K562 (cell line): Measurements from ENCODE around the gene WDR44. TPM values are rescaled to one million over a fixed set of nuclear protein-coding genes. Genes with fewer than 3 reads are reported as not detected.
A peak's percentile ranks its signal among the peaks of the same experiment; 100 is the strongest.

Experiments used
- ATAC-seq: fragments of 200-7000 bp; cut with Tn5 transposase; 3 replicates; pipeline ENCODE4 v1.9.1; 2020; ENCODE audit warnings: moderate library complexity
- BruUV-seq: library from RNA; stranded (reverse); fragments of 400-500 nt; replicated peaks from 2 replicates; lab custom pipeline; 2021; lab: Mats Ljungman, UMichigan
- CTCF ChIA-PET: fragments of 300-600 bp; formaldehyde crosslinking; extraction: SDS; loops from one replicate; lab custom pipeline; 2021; ENCODE audit warnings: low intra/inter-chr PET ratio; lab: Yijun Ruan, JAX
- POLR2A ChIA-PET: fragments of 300-600, 350-650 bp; sonication (Branson Sonifier 250); formaldehyde crosslinking; extraction: SDS; loops from one replicate; lab custom pipeline; 2021; ENCODE audit warnings: antibody characterized with exemption, inconsistent platforms; lab: Yijun Ruan, JAX
- DNase-seq, 4 experiments: peaks; one replicate each; pipeline versions ENCODE4 v3.0.0 to v3.0.0-alpha.2; 2011 to 2018; ENCODE audit warnings: low spot score in 3 of 4, mixed read lengths in 3 of 4; ENCODE audit errors: extremely low read depth in 1 of 4
- FAIRE-seq: peaks from 2 replicates; lab custom pipeline; 2011; peaks lifted over from hg19 to GRCh38; lab: Jason Lieb, UNC
- H2AFZ ChIP-seq: 2 replicates; pipeline ENCODE4 v1.6.0; 2011; ENCODE audit warnings: low read depth, low read length, control low read depth, inconsistent platforms
- H3K27ac ChIP-seq: fragments of 200-600 bp; 3 replicates; pipeline ENCODE4 v1.8.0; 2011; ENCODE audit warnings: low read depth, mild to moderate bottlenecking, control low read depth, inconsistent platforms, low read length, moderate library complexity, mixed read lengths; ENCODE audit errors: extremely low read depth
- H3K27me3 ChIP-seq, 2 experiments: fragments of 300-600 bp in 1 of 2; 2 replicates in 1 of 2; 3 replicates in 1 of 2; pipeline versions ENCODE4 v1.6.0 to v1.8.0; 2011; ENCODE audit warnings: inconsistent platforms in 2 of 2, low read length in 2 of 2, mild to moderate bottlenecking in 1 of 2, mixed read lengths in 1 of 2, moderate library complexity in 1 of 2; ENCODE audit not compliant: control insufficient read depth in 2 of 2, insufficient read depth in 2 of 2
- H3K36me3 ChIP-seq: fragments of 300-600 bp; 3 replicates; pipeline ENCODE4 v1.8.0; 2011; ENCODE audit warnings: mild to moderate bottlenecking, low read length, inconsistent platforms; ENCODE audit not compliant: control insufficient read depth, insufficient read depth
- H3K4me1 ChIP-seq, 2 experiments: fragments of 200-600 bp in 1 of 2; replicated peaks in 1 of 2; 2 replicates in 1 of 2; 3 replicates in 1 of 2; pipeline versions ENCODE4 v1.5.1 to v1.8.0; 2011; ENCODE audit warnings: inconsistent platforms in 2 of 2, low read length in 2 of 2, mild to moderate bottlenecking in 1 of 2, mixed read lengths in 1 of 2, moderate library complexity in 1 of 2; ENCODE audit not compliant: control insufficient read depth in 2 of 2, insufficient read depth in 2 of 2
- H3K4me2 ChIP-seq: 2 replicates; pipeline ENCODE4 v1.6.1; 2011; ENCODE audit warnings: low read length, control low read depth, inconsistent platforms, mixed read lengths; ENCODE audit not compliant: insufficient read depth
- H3K4me3 ChIP-seq: fragments of 200-600 bp; sonication (generic), shearing (Covaris generic); 2 replicates; pipeline ENCODE4 v1.5.1; 2016; ENCODE audit warnings: control low read depth, inconsistent platforms
- H3K79me2 ChIP-seq: fragments of 200-600 bp; 3 replicates; pipeline ENCODE4 v1.8.0; 2011; ENCODE audit warnings: low read length, inconsistent platforms; ENCODE audit not compliant: control insufficient read depth, insufficient read depth
- H3K9ac ChIP-seq, 2 experiments: 2 replicates each; pipeline versions ENCODE4 v1.6.0 to v1.6.1; 2011; ENCODE audit warnings: low read depth in 2 of 2, low read length in 2 of 2, control low read depth in 1 of 2, inconsistent platforms in 1 of 2, mild to moderate bottlenecking in 1 of 2, mixed read lengths in 1 of 2; ENCODE audit not compliant: insufficient read depth in 1 of 2
- H3K9me1 ChIP-seq: one replicate; pipeline ENCODE4 v1.6.0; 2011; ENCODE audit warnings: inconsistent platforms, mild to moderate bottlenecking, low read length, moderate library complexity; ENCODE audit not compliant: control insufficient read depth, insufficient read depth
- H3K9me3 ChIP-seq: replicated peaks from 2 replicates; pipeline ENCODE4 v1.5.1; 2011; ENCODE audit warnings: low read depth, low read length, inconsistent platforms; ENCODE audit not compliant: control insufficient read depth, insufficient read depth
- H4K20me1 ChIP-seq: replicated peaks from 2 replicates; pipeline ENCODE4 v1.6.1; 2011; ENCODE audit warnings: low read length, inconsistent platforms, mixed read lengths; ENCODE audit not compliant: control insufficient read depth, insufficient read depth
- ARNT ChIP-seq, 2 experiments: fragments of 450-650 bp; IDR thresholded peaks; 2 replicates each; pipeline ENCODE4 v1.6.1; 2016; ENCODE audit warnings: mild to moderate bottlenecking in 1 of 2
- IRF1 ChIP-seq: sonication (generic); formaldehyde crosslinking; IDR thresholded peaks from 2 replicates; pipeline ENCODE4 v1.8.0; 2022; ENCODE audit warnings: missing genetic modification reagents, mild to moderate bottlenecking, borderline replicate concordance
- NFRKB ChIP-seq: fragments of 450-650 bp; IDR thresholded peaks from 2 replicates; pipeline ENCODE4 v1.6.1; 2016; ENCODE audit warnings: low read depth
- NR2C2 ChIP-seq, 2 experiments: fragments of 200-800 bp in 1 of 2; sonication (Bioruptor generic) in 1 of 2; sonication (generic) in 1 of 2; formaldehyde crosslinking in 1 of 2; IDR thresholded peaks; 2 replicates each; pipeline versions ENCODE4 v1.6.1 to v1.8.0; 2016 to 2022; ENCODE audit warnings: mild to moderate bottlenecking in 1 of 2, missing compliant biosample characterization in 1 of 2, missing genetic modification characterization in 1 of 2, missing genetic modification reagents in 1 of 2
- PTTG1 ChIP-seq: fragments of 450-650 bp; IDR thresholded peaks from 2 replicates; pipeline ENCODE4 v1.6.1; 2016; ENCODE audit warnings: low read depth, mild to moderate bottlenecking, missing genetic modification characterization, missing compliant biosample characterization
- WGBS: fragments of 100-300 bp; shearing (Covaris generic); methylation state at CpG from one replicate; pipeline ENCODE4 v1.1.6; 2016; ENCODE audit warnings: low coverage, mixed read lengths; ENCODE audit not compliant: insufficient coverage; ENCODE audit errors: missing lambda C conversion rate; 5-methylcytosine and 5-hydroxymethylcytosine counted together
- in situ Hi-C: fragments of 300-500 bp; cut with MboI; formaldehyde crosslinking; loops from 4 replicates; pipeline ENCODE4 v1.15.0; 2018; ENCODE audit warnings: inconsistent platforms, mixed read lengths
- intact Hi-C: fragments of 100-400 bp; cut with micrococcal nuclease; formaldehyde crosslinking; loops from 2 replicates; pipeline ENCODE4 v1.14.2; 2022
- polyA plus RNA-seq, 8 experiments: library from polyadenylated mRNA; depleted of rRNA in 4 of 8; stranded (reverse) in 5 of 8; unstranded in 3 of 8; fragments of >200 nt; fragmentation: Nextera tagmentation in 2 of 8; fragmentation: Illumina TruSeq in 1 of 8; extraction: Ambion mirVana in 2 of 8; extraction: Trizol in 1 of 8; gene quantifications; 2 replicates each; pipeline versions ENCODE4 v1.2.1 to v1.2.3, GENCODE V29; 2011 to 2014; ENCODE audit warnings: inconsistent platforms in 1 of 8, missing spikeins in 1 of 8
- total RNA-seq, 7 experiments: library from RNA; depleted of rRNA in 6 of 7; stranded (reverse); fragments of >200 nt in 6 of 7; fragmentation: Illumina TruSeq in 2 of 7; extraction: Trizol in 2 of 7; gene quantifications; 2 replicates each; pipeline versions ENCODE4 v1.2.1 to v1.2.3, GENCODE V29; 2011 to 2021; ENCODE audit warnings: low replicate concordance in 1 of 7

WDR44 gene
- total and polyA plus RNA-seq, 9 of the 15 experiments (the other 6 are each of a cell fraction or from before 2014, with no cell fraction given), result 5.6 to 20.0 (median 14.6) TPM

GRCh38 chrX:118464501-118464900 is 118.6 kb downstream of the WDR44 start:
- H3K27me3 ChIP-seq, result no peaks in the 10 kb centered on the region
- H3K79me2 ChIP-seq, result no peaks in the 10 kb centered on the region
- intact Hi-C loops (no loop called here), in situ Hi-C loops (loop anchor here (10.0 kb wide), 2 partner anchors 140 to 340 kb away; no protein-coding TSS in a partner anchor)
- H3K4me1 ChIP-seq, result peaks cover 0 to 7% of the 10 kb centered on the region in 2 experiments; a peak in 2 of 5 replicates
- DNase-seq, result no peak
- BruUV-seq, result no TSS peak
- H3K4me3 ChIP-seq, result no peak overlapping the region
- H4K20me1 ChIP-seq, result no peaks in the 10 kb centered on the region
- WGBS, result 9% methylated on average over 6 of the region's 6 CpGs
- no peaks in the 10 kb centered on the region for H3K9me1 ChIP-seq
- H3K9me3 ChIP-seq, result no peaks in the 10 kb centered on the region
- FAIRE-seq, result no peak
- ChIA-PET CTCF (no interaction called here), POLR2A (no interaction called here)
- no peaks in the 10 kb centered on the region for H3K36me3 ChIP-seq
- peak overlapping the region; percentile 59; the same call in 1 of the 2 replicates for H2AFZ ChIP-seq
- TF ChIP-seq NFRKB (no peak), PTTG1 (tag) (no peak), IRF1 (CRISPR knock-in tag) (no peak), NR2C2 (CRISPR knock-in tag; IDR thresholded peaks at IDR 0.05) (no peak), NR2C2 (tag; IDR thresholded peaks at IDR 0.05) (no peak), ARNT (IDR thresholded peaks at IDR 0.05) (no peak)
- no peak for ATAC-seq
- no peak overlapping the region for H3K4me2 ChIP-seq
- H3K27ac ChIP-seq, result no peak overlapping the region
- no peak overlapping the region for H3K9ac ChIP-seq
